HS-27A (cell line): ENCODE data around the gene ME3.
A peak's percentile ranks its signal among the peaks of the same experiment; 100 is the strongest.
"Not testable (repeated sequence)": the region's sequence is repeated elsewhere in the genome, so short reads cannot be mapped to it uniquely, and the experiment has no call there.

Experiments used
- DNase-seq: peaks from one replicate; pipeline ENCODE4 v3.0.0-alpha.2; 2012; ENCODE audit warnings: low read depth, missing footprints

ME3 gene

DNA sequence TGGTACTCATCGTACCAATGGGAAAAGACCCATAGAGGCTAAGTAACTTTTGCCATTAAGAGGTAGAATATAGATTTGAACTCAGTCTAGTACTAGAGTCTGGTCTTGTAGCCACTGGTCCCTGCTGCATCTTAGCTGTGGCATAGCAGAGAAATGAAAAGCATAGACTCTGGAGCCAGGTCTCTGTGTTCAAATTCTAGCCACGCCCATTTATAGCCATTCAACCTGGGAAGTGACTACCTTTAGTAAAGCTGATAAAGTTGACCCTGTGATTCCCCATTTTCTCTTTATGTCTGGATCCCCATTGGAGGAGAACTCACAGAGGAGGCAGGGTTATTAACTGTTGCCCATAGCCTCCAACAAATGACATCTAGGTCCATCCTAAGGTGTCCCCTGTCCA lies 113.6 kb downstream of the ME3 start:
- no peak for DNase-seq

GRCh38 chr11:86558207-86558606 lies 114.2 kb downstream of the ME3 start:
- no peak for DNase-seq

DNA sequence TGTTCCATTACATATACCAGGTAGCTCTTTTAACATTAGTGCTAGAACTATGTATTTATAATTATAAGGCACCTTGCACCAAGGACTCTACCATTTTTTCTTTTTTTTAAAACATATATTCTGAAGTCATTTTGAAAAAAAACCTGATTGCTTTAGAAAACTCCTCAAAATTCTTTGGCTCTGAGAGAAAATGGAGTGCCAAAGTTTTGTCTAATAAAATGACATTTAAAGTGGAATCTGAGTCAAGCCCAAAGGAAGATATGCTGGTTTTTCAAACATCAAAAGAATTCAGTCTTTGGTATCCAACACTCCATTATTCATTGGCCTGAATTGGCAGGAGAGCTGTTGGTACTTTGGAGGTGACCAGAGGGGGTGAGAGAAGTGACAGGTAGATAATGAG lies 116.5 kb downstream of the ME3 start:
- no peak for DNase-seq

DNA sequence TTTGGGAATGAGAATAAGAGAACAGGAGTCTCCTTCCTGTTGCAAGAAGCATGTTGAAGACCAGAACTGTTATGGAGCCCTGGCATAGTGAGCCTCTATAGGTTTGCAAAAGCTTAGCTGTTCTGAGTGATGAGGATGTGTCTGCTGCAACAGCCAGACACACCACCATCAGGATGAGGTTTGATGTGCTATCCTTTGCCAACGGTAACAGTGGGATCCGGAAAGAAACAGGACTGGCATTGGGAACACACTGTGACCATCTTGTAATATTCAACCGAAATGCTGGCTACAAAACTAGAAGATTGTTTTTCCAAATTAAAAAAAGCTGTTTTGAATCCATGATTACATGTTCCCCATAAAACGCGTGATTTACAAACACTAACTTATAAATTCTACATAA lies 117.0 kb downstream of the ME3 start:
- DNase-seq: no peak

GRCh38 chr11:86553265-86553664 lies 119.2 kb downstream of the ME3 start:
- no peak for DNase-seq

GRCh38 chr11:86551288-86552092 lies 120.9 kb downstream of the ME3 start:
- peak; percentile 92 for DNase-seq

DNA sequence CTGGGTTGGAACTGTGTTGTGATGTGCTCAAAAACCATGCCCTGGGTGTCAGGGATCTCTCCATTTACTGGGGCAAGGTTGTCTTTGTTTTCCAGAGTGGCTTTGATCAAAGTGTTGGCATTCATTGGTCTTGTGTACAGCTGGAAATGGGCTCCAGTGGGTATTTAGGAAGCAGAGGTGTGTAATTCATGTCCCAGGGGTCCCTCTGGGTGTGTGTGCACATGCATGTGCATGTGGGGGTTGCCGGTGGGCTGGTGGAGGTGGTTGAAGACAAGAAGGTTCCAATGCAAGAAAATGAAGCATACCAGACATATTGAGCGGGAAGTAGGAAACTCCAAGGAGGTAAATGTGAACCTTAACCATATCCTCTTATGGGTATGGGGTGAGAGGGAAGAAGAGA lies 121.7 kb downstream of the ME3 start:
- no peak for DNase-seq

GRCh38 chr11:86548271-86548917 lies 124.0 kb downstream of the ME3 start:
- no peak for DNase-seq

- DNase-seq: no peak
These were observed 124.7 kb downstream of the ME3 start for GRCh38 chr11:86547727-86548126.

DNA sequence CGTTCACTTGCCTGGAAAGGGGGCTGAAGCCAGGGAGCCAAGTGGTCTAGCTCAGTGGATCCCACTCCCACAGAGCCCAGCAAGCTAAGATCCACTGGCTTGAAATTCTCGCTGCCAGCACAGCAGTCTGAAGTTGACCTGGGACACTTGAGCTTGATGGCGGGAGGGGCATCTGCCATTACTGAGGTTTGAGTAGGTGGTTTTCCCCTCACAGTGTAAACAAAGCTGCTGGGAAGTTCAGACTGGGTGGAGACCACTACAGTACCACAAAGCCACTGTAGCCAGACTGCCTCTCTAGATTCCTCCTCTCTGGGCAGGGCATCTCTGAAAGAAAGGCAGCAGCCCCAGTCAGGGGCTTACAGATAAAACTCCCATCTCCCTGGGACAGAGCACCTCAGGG lies 131.1 kb downstream of the ME3 start:
- not testable (repeated sequence) for DNase-seq

DNA sequence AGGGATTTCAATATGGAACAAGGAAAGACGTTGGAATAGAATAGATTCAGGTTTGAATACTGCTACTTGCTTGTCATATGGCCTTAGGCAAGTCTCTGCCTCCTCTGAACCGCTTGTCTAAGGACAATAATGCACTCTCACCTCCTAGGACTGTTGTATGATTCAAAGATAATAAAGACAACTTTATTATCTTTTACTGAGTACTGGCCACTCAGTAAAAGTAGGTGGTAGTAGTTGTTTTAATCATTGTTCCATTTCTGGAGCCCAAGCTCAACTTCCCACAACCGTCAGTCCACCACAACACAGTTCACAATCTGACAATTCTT lies 134.2 kb downstream of the ME3 start:
- no peak for DNase-seq

DNA sequence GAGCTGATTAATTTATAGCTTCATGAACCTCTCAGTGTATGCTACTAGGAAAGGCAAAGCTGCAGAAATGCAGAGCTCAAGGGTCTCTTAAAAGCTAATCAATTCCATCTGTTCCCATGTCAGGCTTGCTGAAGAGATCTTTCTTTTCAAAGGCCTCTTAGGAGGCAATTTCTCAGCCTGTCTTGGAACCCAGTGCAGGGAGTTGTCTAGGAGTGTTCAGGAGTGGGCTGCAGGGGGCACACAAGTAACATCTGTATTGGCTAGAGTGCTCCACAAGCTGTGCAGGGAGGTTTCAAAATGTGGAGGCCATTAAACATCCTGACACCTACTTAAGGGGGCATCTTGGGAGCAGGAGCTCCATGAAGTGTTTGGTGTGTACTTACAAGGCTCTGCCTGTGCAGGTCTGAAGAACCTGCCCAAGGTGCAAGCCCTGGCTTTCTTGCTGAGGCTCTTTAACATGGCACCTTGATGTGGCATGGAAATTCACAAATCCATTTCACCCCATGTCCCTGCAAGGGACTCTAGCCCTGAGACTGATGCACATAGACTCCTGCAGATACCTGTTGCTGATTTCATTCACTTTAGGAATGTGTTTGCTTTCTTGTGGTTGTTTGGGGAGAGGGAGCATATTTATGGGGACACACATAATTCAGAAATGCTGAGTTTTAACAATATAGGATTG lies 134.7 kb downstream of the ME3 start:
- DNase-seq: no peak

DNA sequence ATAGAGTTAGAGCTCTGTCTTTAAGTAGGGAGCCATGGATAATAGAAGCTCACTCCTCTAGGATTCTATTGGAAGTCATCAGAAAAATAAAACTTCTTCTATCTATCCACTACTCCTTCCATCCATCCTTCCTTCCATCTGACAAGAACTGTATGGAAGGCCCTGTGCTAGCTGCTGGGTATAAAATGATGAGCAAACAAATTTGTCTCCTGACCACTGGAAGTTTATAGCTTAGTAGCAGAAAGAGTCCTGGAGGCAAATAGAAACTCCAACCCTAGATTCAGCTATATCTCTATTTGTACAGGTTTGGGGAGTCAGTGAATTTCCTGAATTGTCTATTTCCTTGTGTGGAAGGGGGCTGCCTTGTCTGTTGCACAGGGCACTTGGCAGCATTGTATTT lies 136.6 kb downstream of the ME3 start:
- DNase-seq: no peak

DNA sequence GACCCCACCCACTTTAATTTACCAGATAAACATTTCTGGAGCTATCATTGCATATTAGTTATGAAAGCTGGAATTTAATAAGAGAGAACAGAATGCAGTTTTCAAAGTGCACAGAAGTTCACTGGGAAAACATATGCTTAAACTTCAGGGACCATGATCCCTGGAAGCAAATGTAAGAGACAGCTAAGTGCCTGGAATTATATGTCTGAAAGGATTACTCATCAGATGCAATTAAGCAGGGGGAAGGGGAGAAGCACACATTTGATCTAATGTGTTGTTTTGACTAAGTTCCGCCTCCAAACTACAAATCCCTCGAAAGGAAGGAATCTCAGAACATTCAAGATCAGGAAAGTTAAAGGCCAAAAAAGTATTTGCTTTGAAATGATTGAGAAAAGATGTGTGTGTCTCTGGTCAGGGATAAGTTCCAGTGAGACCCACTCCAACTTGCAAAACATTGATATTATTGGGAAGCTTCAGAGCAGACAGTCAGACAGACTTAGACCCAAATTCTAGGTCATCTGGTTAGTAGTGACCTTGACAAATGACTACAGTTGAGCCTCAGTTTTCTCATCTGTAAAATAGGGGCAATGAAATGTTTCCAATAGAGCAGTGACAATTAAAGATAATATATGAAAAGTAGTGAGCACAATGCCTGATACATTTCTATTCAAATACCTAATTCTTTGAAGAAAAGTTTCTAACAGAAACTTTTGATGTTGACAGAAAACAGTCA lies 147.6 kb downstream of the ME3 start:
- no peak for DNase-seq

GRCh38 chr11:86523738-86524619 lies 148.4 kb downstream of the ME3 start:
- DNase-seq: peak; percentile 95

- DNase-seq: not testable (repeated sequence)
These were observed 149.9 kb downstream of the ME3 start for GRCh38 chr11:86522512-86522911.

- DNase-seq: peak; percentile 81
These were observed 153.1 kb downstream of the ME3 start for GRCh38 chr11:86519064-86519911.

GRCh38 chr11:86518211-86518610 lies 154.2 kb downstream of the ME3 start:
- DNase-seq: no peak

- DNase-seq: no peak
These were observed 154.9 kb downstream of the ME3 start for GRCh38 chr11:86517557-86517956.

DNA sequence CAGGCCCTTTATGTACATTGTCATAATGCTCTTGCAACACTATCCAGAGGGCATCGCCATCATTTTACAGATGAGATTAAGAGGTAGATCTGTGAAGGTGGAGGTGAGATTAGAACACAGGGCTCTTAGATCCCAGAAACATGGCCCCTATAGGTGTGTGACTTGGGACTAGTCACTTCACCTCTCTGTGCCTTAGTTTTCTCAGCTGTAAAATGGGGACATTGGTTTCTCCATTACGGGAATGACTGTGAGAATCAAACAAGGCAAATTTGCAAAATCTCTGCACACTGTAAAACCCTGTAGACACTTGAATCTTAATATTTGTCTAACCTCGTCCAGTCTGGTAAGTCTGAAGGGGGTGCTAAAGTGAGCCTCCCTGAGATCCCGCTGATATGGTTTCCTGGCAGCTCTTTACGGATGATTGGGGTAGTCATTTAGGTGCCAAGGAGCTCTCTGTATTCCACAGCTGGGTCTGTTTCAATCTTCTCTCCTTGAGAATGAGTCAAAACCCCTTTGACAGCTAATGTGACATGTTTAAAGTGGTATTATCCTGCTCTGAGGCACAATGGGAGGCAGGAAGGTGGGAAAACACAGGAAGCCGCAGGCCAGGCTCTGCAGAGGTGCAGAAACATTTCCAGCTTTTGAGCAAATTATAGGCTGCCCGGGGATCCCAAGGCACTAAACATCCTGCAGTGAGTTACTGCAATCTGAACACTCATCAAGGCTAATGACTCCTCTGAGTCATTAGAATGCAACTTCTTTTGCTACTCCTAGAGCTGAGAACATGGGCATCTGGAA lies 156.9 kb downstream of the ME3 start:
- DNase-seq: no peak
